NCI-H1417 (cell line): ENCODE results near the gene HOXD8.

Source experiments
- DNase-seq, 3 experiments: peaks; one replicate each; lab custom pipeline; 2025; lab: John Stamatoyannopoulos, UW

The HOXD8 gene

GRCh38 chr2:176090862-176091261 lies 38.6 kb upstream of the HOXD8 start:
- DNase-seq, result no peak

- DNase-seq, result no peak
Measured at GRCh38 chr2:176091329-176092258, 37.9 kb upstream of the HOXD8 start.

GRCh38 chr2:176092270-176093144 lies 37.0 kb upstream of the HOXD8 start, which contains the start of gene HOXD13:
Gene HOXD13 (plus strand): TSS chr2:176092721. CDS start chr2:176092891, 170 bp downstream.
- peak in 1 of 3 experiments; percentile 16 for DNase-seq

GRCh38 chr2:176093145-176093897 lies 36.2 kb upstream of the HOXD8 start:
- DNase-seq, result peak; percentile 24 to 43 (median 42)

- peak in 1 of 3 experiments; percentile 39 for DNase-seq
Measured at GRCh38 chr2:176093898-176094249, 35.6 kb upstream of the HOXD8 start.

GRCh38 chr2:176094349-176094748 lies 35.2 kb upstream of the HOXD8 start:
- DNase-seq, result no peak

GRCh38 chr2:176095421-176095820 lies 34.1 kb upstream of the HOXD8 start:
- DNase-seq, result peak in 1 of 3 experiments; percentile 31

GRCh38 chr2:176096243-176096985 lies 33.1 kb upstream of the HOXD8 start:
- DNase-seq, result no peak

GRCh38 chr2:176096986-176097819 lies 32.3 kb upstream of the HOXD8 start:
- DNase-seq, result peak; percentile 74 to 95 (median 88)

- peak in 1 of 3 experiments; percentile 83 for DNase-seq
Measured at GRCh38 chr2:176097820-176098365, 31.6 kb upstream of the HOXD8 start.

GRCh38 chr2:176098366-176099158 lies 30.9 kb upstream of the HOXD8 start:
- DNase-seq, result peak in 2 of 3 experiments; percentile 80 to 87

GRCh38 chr2:176099159-176099727 lies 30.3 kb upstream of the HOXD8 start:
- no peak for DNase-seq

GRCh38 chr2:176099728-176100546 lies 29.6 kb upstream of the HOXD8 start, which contains the start of gene HOXD12:
Gene HOXD12 (plus strand): TSS chr2:176099795. CDS start chr2:176099802, 7 bp downstream.
- DNase-seq, result no peak

GRCh38 chr2:176100547-176101140 lies 28.9 kb upstream of the HOXD8 start:
- DNase-seq, result no peak

GRCh38 chr2:176101216-176101830 lies 28.2 kb upstream of the HOXD8 start:
- DNase-seq, result no peak

- no peak for DNase-seq
Measured at GRCh38 chr2:176101842-176102241, 27.7 kb upstream of the HOXD8 start.
